ENCODE measurements around the gene TMEM271.

Gene TMEM271

GRCh38 chr4:576245-576821 lies at the start of gene TMEM271:
Gene TMEM271, minus strand, starts transcription at chr4:576295. Its CDS starts 233 bp downstream, at chr4:576062.
- no peak for DNase-seq

DNA sequence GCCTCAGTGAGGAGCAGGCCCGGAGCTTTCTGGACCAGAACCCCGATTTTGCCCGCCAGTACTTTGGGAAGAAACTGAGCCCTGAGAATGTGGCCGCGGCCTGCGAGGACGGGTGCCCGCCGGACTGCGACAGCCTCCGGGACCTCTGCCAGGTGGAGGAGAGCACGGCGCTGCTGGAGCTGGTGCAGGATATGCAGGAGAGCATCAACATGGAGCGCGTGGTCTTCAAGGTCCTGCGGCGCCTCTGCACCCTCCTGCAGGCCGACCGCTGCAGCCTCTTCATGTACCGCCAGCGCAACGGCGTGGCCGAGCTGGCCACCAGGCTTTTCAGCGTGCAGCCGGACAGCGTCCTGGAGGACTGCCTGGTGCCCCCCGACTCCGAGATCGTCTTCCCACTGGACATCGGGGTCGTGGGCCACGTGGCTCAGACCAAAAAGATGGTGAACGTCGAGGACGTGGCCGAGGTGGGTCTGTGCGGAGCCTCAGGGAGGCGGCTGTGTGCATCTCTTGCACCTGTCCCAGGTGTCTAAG lies 49.6 kb upstream of the TMEM271 start:
- no peak for DNase-seq

- no peak for DNase-seq
Measured at GRCh38 chr4:624705-625590, 48.9 kb upstream of the TMEM271 start, which contains the start of gene PDE6B. Gene PDE6B, plus strand, starts transcription at chr4:625573. Its CDS starts 54 bp downstream, at chr4:625627.

- no peak for DNase-seq
Measured at GRCh38 chr4:623914-624566, 47.9 kb upstream of the TMEM271 start.

DNA sequence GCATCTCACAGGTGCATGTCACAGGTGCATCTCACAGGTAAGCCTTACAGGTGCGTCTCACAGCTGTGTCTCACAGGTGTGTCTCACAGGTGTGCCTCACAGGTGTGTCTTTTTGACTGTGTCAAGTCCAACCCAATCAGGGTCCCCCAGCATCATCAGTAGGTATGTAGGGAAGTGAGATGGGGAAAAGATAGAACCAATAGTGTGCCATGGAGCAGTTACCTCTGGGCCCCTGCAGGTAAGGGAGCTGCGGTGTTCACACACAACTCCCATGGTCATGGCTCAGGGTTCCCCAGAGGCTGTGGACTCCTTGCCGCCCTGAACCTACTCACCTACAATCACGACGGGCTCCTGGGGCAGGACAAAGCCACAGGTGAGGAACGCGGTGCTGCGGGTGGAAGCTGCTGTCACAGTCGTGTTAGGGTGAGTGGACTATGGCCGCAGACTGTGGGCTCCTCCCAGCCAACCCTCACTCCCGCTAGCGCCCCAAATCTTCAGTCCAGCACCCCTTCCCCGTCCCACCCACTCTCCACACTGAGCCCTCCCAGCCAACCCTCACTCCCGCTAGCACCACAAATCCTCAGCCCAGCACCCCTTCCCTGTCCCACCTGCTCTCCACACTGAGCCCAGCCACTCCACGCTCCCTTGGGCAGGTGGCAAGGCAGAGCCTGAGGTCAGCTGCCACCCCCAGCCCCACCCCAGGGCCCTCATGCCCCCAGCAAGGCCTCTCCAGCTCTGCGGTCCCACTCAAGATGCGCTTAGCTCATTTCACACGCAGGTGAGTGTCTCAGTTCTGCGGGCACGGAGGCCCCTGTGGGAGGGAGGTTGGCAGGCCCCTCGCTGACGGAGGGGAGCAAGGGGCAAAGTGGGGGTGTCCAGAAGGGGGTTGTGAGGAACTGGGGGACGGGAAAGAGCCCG lies 47.2 kb upstream of the TMEM271 start:
- no peak for DNase-seq

GRCh38 chr4:622071-622995 lies 46.2 kb upstream of the TMEM271 start:
- DNase-seq: no peak

DNA sequence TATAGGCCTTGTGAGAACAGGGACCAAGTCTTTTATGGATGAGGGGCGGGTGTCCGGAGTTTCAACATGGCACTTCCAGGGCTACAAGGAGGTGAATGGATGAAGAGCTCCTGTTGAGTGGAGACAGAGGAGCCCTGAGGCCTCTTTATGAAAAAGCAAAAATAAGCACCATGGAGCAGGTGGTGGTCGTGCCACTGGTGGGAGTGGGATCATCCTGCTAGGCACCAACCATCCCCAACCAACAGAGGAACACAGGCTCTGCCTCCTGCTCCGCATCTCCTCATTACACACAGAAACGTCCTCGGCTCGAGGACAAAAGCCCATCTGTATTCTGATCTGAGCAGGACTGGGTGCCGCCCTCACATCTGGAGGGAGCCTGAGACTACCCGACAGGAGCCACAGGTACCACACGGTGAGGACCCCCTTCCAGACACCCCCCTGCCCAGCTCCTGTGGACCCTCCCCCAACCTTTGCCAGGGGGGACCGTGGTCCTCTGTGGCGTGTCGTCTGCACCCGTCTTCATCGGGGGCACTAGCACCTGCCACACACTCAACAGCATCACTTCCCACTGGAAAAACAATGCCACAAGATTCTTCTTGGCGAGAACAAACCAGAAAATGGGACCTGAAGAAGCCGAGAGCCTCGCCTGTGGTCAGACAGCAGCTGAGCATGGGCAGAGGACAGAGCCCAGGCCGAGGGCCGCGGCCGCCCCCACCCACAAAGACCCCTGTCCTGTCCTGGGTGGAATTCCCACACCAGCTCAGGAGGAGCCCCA lies 45.4 kb upstream of the TMEM271 start:
- no peak for DNase-seq

- DNase-seq: no peak
Measured at GRCh38 chr4:620851-621261, 44.8 kb upstream of the TMEM271 start.

DNA sequence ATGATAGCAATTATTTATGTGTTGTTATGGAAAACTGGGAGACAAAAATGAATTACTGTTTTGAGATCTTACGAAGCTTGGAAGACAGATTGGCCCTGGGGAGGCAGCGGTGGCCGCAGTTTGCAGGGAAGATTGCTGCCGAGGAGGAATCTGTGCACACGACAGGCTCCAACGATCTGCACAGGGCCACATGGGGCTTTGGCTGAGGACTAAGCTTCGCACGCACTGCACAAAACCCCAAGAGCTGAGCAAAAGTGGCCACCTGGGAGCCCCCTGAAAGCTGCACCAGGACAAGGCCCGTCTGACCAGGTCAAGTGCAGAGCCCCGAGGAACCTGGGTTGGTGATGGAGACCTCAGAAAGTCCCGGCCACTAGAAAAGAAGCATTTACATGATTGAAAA lies 44.1 kb upstream of the TMEM271 start:
- no peak for DNase-seq

GRCh38 chr4:617644-618641 lies 41.8 kb upstream of the TMEM271 start:
- no peak for DNase-seq

GRCh38 chr4:616911-617643 lies 41.0 kb upstream of the TMEM271 start:
- DNase-seq: no peak

GRCh38 chr4:616091-616490 lies 40.0 kb upstream of the TMEM271 start:
- no peak for DNase-seq

GRCh38 chr4:613126-613525 lies 37.0 kb upstream of the TMEM271 start:
- no peak for DNase-seq

- DNase-seq: no peak
Measured at GRCh38 chr4:612749-613125, 36.6 kb upstream of the TMEM271 start.

DNA sequence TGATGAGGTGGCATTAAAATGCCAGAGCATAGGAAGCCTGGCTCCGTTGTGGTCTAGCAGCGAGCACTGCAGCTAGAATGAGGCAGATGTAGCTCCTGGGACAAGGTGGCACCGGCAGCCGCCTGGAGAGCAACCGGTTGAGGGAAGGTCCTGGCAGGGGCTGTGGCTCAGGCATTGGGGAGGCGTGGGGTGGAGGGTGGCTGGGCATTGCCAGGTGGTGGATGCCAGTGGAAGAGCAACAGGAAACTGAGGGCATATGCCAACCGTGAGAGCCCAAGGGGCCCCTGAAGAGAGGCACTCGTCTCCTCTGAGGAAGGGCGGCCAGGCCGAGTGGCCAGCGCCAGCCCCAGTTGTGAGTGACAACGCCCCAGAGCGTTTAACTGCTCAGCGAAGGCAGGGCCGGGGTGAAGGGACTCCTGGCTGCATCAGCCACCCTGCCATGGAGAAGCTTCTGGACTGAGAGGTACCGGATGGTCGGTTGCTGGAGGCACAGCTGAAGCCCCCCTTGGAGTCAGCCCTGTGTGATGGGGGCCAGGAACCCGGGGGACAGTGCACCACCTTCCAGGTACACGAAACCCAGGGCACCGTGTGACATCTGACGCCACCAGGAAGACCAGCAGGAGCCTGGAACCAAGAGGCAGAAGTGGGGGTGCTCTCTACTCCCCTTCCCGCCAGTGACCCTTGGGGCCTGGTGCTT lies 36.1 kb upstream of the TMEM271 start:
- DNase-seq: no peak

- DNase-seq: no peak
Measured at GRCh38 chr4:610411-611261, 34.5 kb upstream of the TMEM271 start.
